Measurements from ENCODE around the gene SKIC8. TPM values are rescaled to one million over a fixed set of nuclear protein-coding genes. Genes with fewer than 3 reads are reported as not detected.

SKIC8 gene
- total RNA-seq, 1 donor from 2014 or later = 46.0 TPM

GRCh38 chr15:78263907-78264303, 35.5 kb downstream of the SKIC8 start:
- no peak overlapping the region for H3K27ac Mint-ChIP-seq
- H3K4me1 Mint-ChIP-seq = peaks cover 13% of the 10 kb centered on the region
- CTCF ChIA-PET = interaction anchor here (0.9 kb wide), 1 partner anchor 151 kb away, joined by 4 read pairs; no protein-coding TSS in a partner anchor
- no peaks in the 10 kb centered on the region for H3K36me3 Mint-ChIP-seq (ENCODE audit: low read depth)
- ATAC-seq (ENCODE audit: low read depth) (no peak), DNase-seq (no peak)
- peak overlapping the region; percentile 63 for H3K4me3 Mint-ChIP-seq
- no peaks in the 10 kb centered on the region for H3K9me3 Mint-ChIP-seq
- no peaks in the 10 kb centered on the region for H3K27me3 Mint-ChIP-seq
- POLR2A ChIA-PET = interaction anchor here (2.8 kb wide), 1 partner anchor 35 kb away, joined by 16 read pairs; the partner anchor contains the start of gene SKIC8
- intact Hi-C loops (cut with micrococcal nuclease) = loop anchor here (2.0 to 10.0 kb wide), 2 partner anchors 35 to 161 kb away; partner anchors contain the start of gene SKIC8
- TF ChIP-seq, protein P1, sequence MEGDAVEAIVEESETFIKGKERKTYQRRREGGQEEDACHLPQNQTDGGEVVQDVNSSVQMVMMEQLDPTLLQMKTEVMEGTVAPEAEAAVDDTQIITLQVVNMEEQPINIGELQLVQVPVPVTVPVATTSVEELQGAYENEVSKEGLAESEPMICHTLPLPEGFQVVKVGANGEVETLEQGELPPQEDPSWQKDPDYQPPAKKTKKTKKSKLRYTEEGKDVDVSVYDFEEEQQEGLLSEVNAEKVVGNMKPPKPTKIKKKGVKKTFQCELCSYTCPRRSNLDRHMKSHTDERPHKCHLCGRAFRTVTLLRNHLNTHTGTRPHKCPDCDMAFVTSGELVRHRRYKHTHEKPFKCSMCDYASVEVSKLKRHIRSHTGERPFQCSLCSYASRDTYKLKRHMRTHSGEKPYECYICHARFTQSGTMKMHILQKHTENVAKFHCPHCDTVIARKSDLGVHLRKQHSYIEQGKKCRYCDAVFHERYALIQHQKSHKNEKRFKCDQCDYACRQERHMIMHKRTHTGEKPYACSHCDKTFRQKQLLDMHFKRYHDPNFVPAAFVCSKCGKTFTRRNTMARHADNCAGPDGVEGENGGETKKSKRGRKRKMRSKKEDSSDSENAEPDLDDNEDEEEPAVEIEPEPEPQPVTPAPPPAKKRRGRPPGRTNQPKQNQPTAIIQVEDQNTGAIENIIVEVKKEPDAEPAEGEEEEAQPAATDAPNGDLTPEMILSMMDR (IDR thresholded peaks at IDR 0.05) = no peak

DNA sequence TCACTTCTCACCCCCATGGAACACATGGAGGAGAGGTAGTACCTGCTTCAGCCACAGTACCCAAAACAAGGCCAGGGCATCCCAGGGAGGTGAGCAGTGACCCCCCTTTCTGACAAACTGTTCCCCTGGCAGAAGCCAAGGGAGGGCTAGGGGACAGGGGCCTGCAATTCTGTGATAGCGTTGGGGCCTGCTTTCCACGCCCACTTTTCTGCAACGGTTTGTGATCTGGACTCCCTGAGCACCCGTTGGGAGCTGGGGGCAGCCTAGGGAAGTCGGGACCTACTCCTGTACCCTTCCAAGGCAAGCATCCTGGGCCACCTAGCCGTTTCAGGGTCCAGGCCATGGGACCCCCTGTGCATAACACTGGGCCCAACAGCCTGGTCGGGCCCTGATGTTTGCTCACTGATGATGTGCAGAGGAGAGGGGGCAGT, 36.0 kb downstream of the SKIC8 start:
- Mint-ChIP-seq H3K4me1 (peaks cover 13% of the 10 kb centered on the region), H3K4me3 (peak overlapping the region; percentile 63), H3K9me3 (no peaks in the 10 kb centered on the region), H3K27me3 (no peaks in the 10 kb centered on the region), H3K36me3 (ENCODE audit: low read depth) (no peaks in the 10 kb centered on the region), H3K27ac (peak overlapping the region; percentile 24)
- ChIA-PET POLR2A (no interaction called here), CTCF (no interaction called here)
- DNase-seq = no peak
- TF ChIP-seq, protein P1 (IDR thresholded peaks at IDR 0.05) = no peak
- intact Hi-C loops (cut with micrococcal nuclease) = loop anchor here (10.0 kb wide), 1 partner anchor 161 kb away; no protein-coding TSS in a partner anchor
- ATAC-seq (ENCODE audit: low read depth) = no peak

DNA sequence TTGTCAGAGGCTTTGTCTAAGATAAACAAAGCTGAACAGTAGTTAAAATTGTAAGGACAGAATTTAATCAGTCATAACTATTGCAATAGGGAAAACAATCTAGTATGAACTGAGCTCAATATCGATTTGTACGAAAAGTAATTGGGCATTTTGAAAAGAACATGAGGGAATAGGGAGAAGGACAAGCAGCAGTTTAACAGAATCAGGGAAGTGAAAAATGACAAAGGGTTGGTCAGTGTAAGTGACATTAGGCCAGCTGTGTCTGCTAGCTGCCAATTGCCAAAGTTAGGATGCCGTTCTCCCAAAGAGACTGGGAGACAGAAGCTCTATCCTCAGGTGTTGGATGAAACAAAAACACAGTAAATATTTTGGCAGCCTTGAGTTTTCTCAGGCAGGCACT, 38.3 kb downstream of the SKIC8 start:
- no peak for ATAC-seq (ENCODE audit: low read depth)
- TF ChIP-seq, protein P1 (IDR thresholded peaks at IDR 0.05) = no peak
- no peaks in the 10 kb centered on the region for H3K27me3 Mint-ChIP-seq
- intact Hi-C loops (cut with micrococcal nuclease) = loop anchor here (10.0 kb wide), 1 partner anchor 164 kb away; no protein-coding TSS in a partner anchor
- H3K27ac Mint-ChIP-seq = no peak overlapping the region
- H3K36me3 Mint-ChIP-seq (ENCODE audit: low read depth) = no peaks in the 10 kb centered on the region
- peaks cover 13% of the 10 kb centered on the region for H3K4me1 Mint-ChIP-seq
- DNase-seq = no peak
- POLR2A ChIA-PET = no interaction called here
- CTCF ChIA-PET = no interaction called here
- H3K4me3 Mint-ChIP-seq = no peak overlapping the region
- no peaks in the 10 kb centered on the region for H3K9me3 Mint-ChIP-seq

DNA sequence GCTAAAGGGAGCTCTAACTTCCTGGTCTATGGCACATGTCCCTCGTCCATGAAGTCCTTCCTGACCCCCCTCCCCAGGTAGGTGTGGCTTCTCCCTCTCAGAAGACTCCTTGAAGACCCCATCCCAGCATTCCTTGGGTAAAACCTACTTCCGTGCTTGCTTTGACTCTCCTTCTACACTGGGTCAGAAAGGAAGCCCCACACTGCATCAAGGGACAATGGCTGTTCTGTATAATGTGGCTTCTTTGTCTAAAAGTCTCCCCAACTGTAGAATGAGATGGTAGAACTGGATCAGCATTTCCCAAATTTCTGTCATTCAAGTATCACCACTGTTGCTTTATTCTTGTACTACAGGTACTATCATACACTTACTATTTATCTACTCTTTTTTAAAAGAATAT, 38.9 kb downstream of the SKIC8 start:
- H3K36me3 Mint-ChIP-seq (ENCODE audit: low read depth) = no peaks in the 10 kb centered on the region
- ATAC-seq (ENCODE audit: low read depth) (no peak), DNase-seq (no peak)
- CTCF ChIA-PET = no interaction called here
- TF ChIP-seq, protein P1 (IDR thresholded peaks at IDR 0.05) = no peak
- intact Hi-C loops (cut with micrococcal nuclease) = loop anchor here (10.0 kb wide), 1 partner anchor 164 kb away; no protein-coding TSS in a partner anchor
- H3K27ac Mint-ChIP-seq = no peak overlapping the region
- H3K27me3 Mint-ChIP-seq = no peaks in the 10 kb centered on the region
- H3K4me1 Mint-ChIP-seq = peaks cover 8% of the 10 kb centered on the region
- POLR2A ChIA-PET = no interaction called here
- no peak overlapping the region for H3K4me3 Mint-ChIP-seq
- no peaks in the 10 kb centered on the region for H3K9me3 Mint-ChIP-seq

DNA sequence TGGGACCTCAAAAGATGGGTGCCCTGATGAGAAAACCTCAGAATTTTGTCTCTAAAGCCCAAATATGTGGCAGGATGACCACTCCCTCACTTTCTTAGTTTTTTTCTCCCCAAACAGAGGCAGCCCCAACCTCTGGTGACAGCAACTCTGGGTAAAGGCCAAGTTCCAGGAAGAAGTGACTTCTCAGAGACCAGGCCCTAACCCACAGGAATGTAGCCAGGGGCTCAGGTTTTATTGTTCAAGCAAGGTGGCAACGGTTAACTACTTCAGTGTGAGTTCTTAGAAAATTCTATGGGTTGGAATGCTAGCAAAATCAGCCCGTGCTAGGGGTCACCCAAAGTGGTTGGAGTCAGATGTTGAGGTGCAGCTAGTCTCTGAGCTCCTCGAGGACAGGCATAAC, 40.2 kb downstream of the SKIC8 start:
- DNase-seq = no peak
- TF ChIP-seq, protein P1 (IDR thresholded peaks at IDR 0.05) = no peak
- no peaks in the 10 kb centered on the region for H3K9me3 Mint-ChIP-seq
- no peak overlapping the region for H3K4me3 Mint-ChIP-seq
- no peaks in the 10 kb centered on the region for H3K36me3 Mint-ChIP-seq (ENCODE audit: low read depth)
- H3K4me1 Mint-ChIP-seq = peaks cover 1% of the 10 kb centered on the region
- POLR2A ChIA-PET = no interaction called here
- ATAC-seq (ENCODE audit: low read depth) = no peak
- H3K27me3 Mint-ChIP-seq = no peaks in the 10 kb centered on the region
- no peak overlapping the region for H3K27ac Mint-ChIP-seq
- intact Hi-C loops (cut with micrococcal nuclease) = no loop called here
- CTCF ChIA-PET = no interaction called here

Measured in activated B cell treated with CpG ODN at 0.5 μM for 24 hours (primary cell).